Stomach (tissue), 9 donors: ENCODE results near the gene LACTB. TPM values are rescaled to one million over a fixed set of nuclear protein-coding genes. Genes with fewer than 3 reads are reported as not detected.

Experiments
- DNase-seq, 2 donors: peaks; one replicate each; pipeline versions ENCODE4 v3.0.0 to v3.0.0-alpha.2; 2013 to 2019
- H3K27ac ChIP-seq, 5 donors: fragments of 200-600 bp in 4 of 5; sonication (generic) in 4 of 5; one replicate each; pipeline ENCODE4 v1.5.1; 2013 to 2019; ENCODE audit warnings: mild to moderate bottlenecking in 1 of 5, moderate library complexity in 1 of 5
- H3K27me3 ChIP-seq, 3 donors: fragments of 200-600 bp; sonication (generic); one replicate each; pipeline ENCODE4 v1.5.1; 2017 to 2019; ENCODE audit warnings: mixed run types in 1 of 3
- H3K36me3 ChIP-seq, 4 donors: fragments of 200-600 bp; sonication (generic); 1 replicate in 3 of 4; 2 replicates in 1 of 4; pipeline ENCODE4 v1.5.1; 2016 to 2019
- H3K4me1 ChIP-seq, 4 donors: fragments of 200-600 bp; sonication (generic); one replicate each; pipeline ENCODE4 v1.5.1; 2016 to 2019
- H3K4me3 ChIP-seq, 4 donors: fragments of 200-600 bp; sonication (generic) in 3 of 4; one replicate each; pipeline ENCODE4 v1.5.1; 2016 to 2019; ENCODE audit warnings: mild to moderate bottlenecking in 1 of 4
- H3K9me3 ChIP-seq, 4 donors: fragments of 200-600 bp; sonication (generic); one replicate each; pipeline ENCODE4 v1.5.1; 2016 to 2019
- EP300 ChIP-seq: sonication (generic); formaldehyde crosslinking; IDR thresholded peaks from one replicate; pipeline ENCODE4 v1.6.1; 2017; ENCODE audit warnings: antibody characterized with exemption
- POLR2A ChIP-seq, 4 donors: fragments of 450-650 bp; IDR thresholded peaks; one replicate each; pipeline ENCODE4 v1.6.1; 2016; ENCODE audit warnings: antibody characterized with exemption in 4 of 4, control low read depth in 2 of 4, mild to moderate bottlenecking in 1 of 4, moderate library complexity in 1 of 4
- POLR2AphosphoS5 ChIP-seq, 3 donors: sonication (generic); formaldehyde crosslinking; IDR thresholded peaks; one replicate each; pipeline ENCODE4 v1.6.1; 2016; ENCODE audit warnings: antibody characterized with exemption in 3 of 3
- WGBS, 5 donors: extraction: QIAGEN DNeasy Blood & Tissue Kit in 3 of 5; methylation state at CpG; one replicate each; pipeline versions ENCODE4 v1.1.5 to v1.1.7; 2013 to 2018; 5-methylcytosine and 5-hydroxymethylcytosine counted together
- intact Hi-C: fragments of 100-400 bp; cut with DNase I; formaldehyde crosslinking; loops from one replicate; pipeline ENCODE4 v1.15.1; 2023; ENCODE audit warnings: low total_unique reads
- polyA plus RNA-seq, 3 donors: library from polyadenylated mRNA; stranded (reverse); fragments of 200-250 nt; gene quantifications; one replicate each; pipeline ENCODE4 v1.2.3, GENCODE V29; 2013
- total RNA-seq, 5 donors: library from RNA; depleted of rRNA; stranded (reverse); fragments of >200 nt; gene quantifications; one replicate each; pipeline versions ENCODE4 v1.1.0 to v1.2.3, GENCODE V29; 2014 to 2016
- TF ChIP-seq, protein P1 (sequence below), 7 experiments: fragments of 450-650 bp in 4 of 7; fragments of 200-600 bp in 3 of 7; sonication (generic) in 3 of 7; IDR thresholded peaks; one replicate each; pipeline ENCODE4 v1.5.1; 2016 to 2019; ENCODE audit warnings: antibody characterized with exemption in 7 of 7, control low read depth in 2 of 7, mild to moderate bottlenecking in 1 of 7
- donor health status: healthy with polysubstance abuse.
- donor health status: Bipolar disorder and iron deficiency.
- donor health status: healthy.

LACTB gene
- total and polyA plus RNA-seq, 8 donors, result 1.2 to 30.8 (median 11.1) TPM

DNA sequence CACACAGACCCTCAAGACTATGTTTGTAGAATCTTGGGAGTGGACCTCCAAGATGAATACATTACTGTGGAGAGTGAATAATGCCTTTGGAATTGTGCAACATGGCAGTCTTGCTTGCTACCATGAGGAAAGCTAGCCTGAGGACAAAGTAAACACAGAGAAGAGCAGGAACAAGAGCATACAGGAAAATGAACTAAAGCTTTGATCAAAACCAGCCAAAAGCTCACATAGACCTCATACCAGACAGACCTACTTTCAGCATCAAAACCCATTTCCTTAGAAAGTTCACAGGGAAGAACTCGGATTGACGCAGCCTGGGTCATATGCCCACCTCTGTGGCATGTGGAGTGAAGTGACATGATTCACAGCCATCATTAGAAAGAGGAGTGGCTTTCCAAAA lies 64.4 kb downstream of the LACTB start:
- H3K9me3 ChIP-seq, result no peaks in the 10 kb centered on the region
- DNase-seq, result no peak
- intact Hi-C loops, result no loop called here
- WGBS, 5 donors, result 45 to 84% (median 59%) methylated on average over 2 of the region's 2 CpGs
- peaks cover 7 to 18% (median 12%) of the 10 kb centered on the region in 4 donors for H3K4me1 ChIP-seq
- no peaks in the 10 kb centered on the region for H3K36me3 ChIP-seq
- no peak for TF ChIP-seq EP300
- TF ChIP-seq, protein P1, sequence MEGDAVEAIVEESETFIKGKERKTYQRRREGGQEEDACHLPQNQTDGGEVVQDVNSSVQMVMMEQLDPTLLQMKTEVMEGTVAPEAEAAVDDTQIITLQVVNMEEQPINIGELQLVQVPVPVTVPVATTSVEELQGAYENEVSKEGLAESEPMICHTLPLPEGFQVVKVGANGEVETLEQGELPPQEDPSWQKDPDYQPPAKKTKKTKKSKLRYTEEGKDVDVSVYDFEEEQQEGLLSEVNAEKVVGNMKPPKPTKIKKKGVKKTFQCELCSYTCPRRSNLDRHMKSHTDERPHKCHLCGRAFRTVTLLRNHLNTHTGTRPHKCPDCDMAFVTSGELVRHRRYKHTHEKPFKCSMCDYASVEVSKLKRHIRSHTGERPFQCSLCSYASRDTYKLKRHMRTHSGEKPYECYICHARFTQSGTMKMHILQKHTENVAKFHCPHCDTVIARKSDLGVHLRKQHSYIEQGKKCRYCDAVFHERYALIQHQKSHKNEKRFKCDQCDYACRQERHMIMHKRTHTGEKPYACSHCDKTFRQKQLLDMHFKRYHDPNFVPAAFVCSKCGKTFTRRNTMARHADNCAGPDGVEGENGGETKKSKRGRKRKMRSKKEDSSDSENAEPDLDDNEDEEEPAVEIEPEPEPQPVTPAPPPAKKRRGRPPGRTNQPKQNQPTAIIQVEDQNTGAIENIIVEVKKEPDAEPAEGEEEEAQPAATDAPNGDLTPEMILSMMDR (IDR thresholded peaks at IDR 0.05), result no peak
- no peak for TF ChIP-seq POLR2AphosphoS5 (IDR thresholded peaks at IDR 0.05)
- TF ChIP-seq POLR2A (IDR thresholded peaks at IDR 0.05), result no peak
- no peaks in the 10 kb centered on the region for H3K27me3 ChIP-seq
- H3K4me3 ChIP-seq, result no peak overlapping the region
- no peak overlapping the region for H3K27ac ChIP-seq

DNA sequence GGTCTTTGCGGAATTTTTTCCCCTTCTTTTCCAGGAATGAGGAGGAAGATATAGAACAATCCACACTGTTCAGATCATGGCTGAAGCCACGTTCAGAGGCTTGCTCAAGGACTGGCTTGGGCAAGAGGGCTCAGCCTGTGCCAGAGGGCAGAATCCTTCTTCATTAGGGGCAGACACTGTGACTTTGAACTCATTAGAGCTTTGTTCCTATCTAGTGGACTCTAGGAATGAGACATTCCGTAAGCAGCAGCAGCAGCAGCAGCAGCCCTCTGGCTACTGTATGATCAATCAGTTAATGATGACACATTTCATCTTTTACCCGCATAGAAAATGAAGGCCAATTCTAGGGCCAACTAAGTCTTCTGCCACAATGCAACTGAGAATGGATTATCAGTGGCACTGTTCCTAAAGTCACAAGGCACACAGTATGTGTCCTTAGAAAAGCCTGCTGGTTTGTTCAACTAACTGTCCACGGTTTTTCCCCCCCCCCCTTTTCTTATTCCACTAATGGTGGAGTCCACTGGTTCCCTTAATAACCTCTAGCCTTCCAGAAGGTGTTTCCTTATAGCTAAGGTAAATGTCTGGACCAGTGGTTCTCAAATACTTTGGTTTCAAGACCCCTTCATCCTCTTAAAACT lies 66.0 kb downstream of the LACTB start:
- TF ChIP-seq EP300 (no peak), POLR2AphosphoS5 (IDR thresholded peaks at IDR 0.05) (no peak), POLR2A (IDR thresholded peaks at IDR 0.05) (no peak)
- TF ChIP-seq, protein P1 (IDR thresholded peaks at IDR 0.05), result no peak
- WGBS, 5 donors, result 80 to 86% (median 83%) methylated on average over 5 of the region's 5 CpGs

DNA sequence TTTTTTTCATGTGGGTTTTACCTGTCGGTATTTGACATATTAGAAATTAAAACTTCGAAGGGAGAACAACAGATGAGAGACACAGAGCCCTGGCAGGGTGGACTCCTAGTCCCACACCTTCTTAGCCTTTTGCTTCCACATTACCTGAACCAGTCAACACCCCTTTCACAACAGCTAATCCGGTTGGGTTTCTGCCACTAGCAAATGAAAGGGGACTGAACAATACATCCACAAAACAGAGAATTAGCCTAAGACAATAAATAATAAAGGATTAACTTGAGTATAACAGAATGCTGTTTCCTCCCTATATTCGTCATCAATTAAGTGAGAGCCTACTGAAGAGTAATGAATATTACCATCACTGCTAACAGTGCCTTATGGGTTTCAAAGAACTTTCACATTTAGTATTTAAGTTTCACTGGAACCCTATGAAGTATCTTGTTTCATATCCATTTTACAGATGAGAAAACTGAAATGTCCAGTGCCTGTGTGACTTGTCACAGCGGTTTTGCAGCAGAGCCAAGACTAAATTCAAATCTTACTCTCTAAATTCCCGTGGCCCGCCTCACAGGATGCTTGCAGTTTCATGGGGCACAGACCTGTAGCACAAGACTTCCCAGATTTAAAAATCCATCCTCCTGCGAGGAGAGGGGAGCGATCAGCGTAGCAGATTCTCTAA lies 66.7 kb downstream of the LACTB start:
- TF ChIP-seq POLR2A (IDR thresholded peaks at IDR 0.05), result no peak
- no peak for TF ChIP-seq EP300
- TF ChIP-seq, protein P1 (IDR thresholded peaks at IDR 0.05), result no peak
- no peak for TF ChIP-seq POLR2AphosphoS5 (IDR thresholded peaks at IDR 0.05)
- WGBS, 5 donors, result 36 to 42% (median 41%) methylated on average over 10 of the region's 10 CpGs
- intact Hi-C loops, result no loop called here
- Histone ChIP-seq H3K9me3 (no peaks in the 10 kb centered on the region), H3K27me3 (no peaks in the 10 kb centered on the region), H3K36me3 (no peaks in the 10 kb centered on the region), H3K27ac (peak overlapping the region; percentile 49 to 92 (median 89)), H3K4me1 (peaks cover 14 to 38% (median 28%) of the 10 kb centered on the region in 4 donors), H3K4me3 (peak overlapping the region; percentile 66 to 85 (median 80))
- DNase-seq, result no peak

More for the DNA sequence above, 66.0 kb downstream of the LACTB start:
- Histone ChIP-seq H3K27me3 (no peaks in the 10 kb centered on the region), H3K36me3 (no peaks in the 10 kb centered on the region), H3K4me3 (no peak overlapping the region), H3K9me3 (no peaks in the 10 kb centered on the region), H3K4me1 (peaks cover 11 to 32% (median 22%) of the 10 kb centered on the region in 4 donors), H3K27ac (no peak overlapping the region)
- no peak for DNase-seq
- intact Hi-C loops, result no loop called here

DNA sequence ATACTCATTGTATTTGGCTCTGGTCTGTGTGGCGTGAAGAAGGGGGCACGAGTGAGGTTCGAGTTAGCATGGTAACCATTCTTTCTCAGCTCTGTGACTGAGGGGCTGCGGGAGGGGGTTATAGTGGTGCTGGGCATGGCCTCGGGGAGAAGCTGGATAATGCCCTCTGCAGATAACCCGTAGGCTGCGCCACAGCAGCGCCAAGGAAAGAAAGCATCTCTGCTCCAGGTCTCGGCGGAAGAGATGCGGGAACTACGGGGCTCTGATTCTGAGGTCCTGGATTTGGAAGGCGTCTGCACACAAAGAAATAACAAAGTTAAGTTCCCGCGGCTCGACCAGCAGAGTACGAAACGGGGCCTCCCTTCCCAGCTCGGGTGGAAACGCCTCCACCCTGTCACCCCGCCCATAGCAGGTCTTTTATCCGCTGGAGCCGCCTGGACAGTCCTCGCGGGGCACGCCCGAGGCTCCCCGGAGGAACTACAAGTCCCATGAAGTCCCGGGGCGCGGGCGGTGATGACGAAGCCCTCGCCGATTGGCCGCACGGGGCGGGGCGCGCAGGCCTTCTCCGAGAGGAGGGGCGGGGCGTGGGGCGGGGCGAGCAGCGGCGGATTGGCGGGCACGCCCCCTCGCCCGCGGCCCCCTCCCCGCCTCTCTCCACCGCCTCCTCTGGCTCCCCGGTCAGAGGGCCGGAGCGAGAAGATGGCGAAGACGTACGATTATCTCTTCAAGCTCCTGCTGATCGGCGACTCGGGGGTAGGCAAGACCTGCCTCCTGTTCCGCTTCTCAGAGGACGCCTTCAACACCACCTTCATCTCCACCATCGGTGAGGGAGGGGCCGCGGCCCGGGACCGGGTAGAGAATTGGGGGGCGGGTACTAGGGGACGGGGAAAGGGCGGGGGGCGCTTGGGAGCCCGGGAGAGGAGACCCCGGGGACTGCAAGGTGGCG lies 67.5 kb downstream of the LACTB start, which contains the start of gene RAB8B:
TSS of gene RAB8B (plus strand) at position 681 of the 946 bp plus-strand sequence. CDS start at position 700, 19 bp downstream.
- Histone ChIP-seq H3K4me3 (peak within 1 kb of the TSS; percentile 66 to 85 (median 80)), H3K4me1 (peaks cover 14 to 46% (median 35%) of the 10 kb centered on the region in 4 donors), H3K27me3 (no peaks in the 10 kb centered on the region), H3K27ac (peak within 1 kb of the TSS; percentile 81 to 92 (median 89)), H3K9me3 (no peaks in the 10 kb centered on the region), H3K36me3 (no peaks in the 10 kb centered on the region)
- intact Hi-C loops, result no loop called here
- peak; percentile 99 for DNase-seq
- WGBS, 5 donors, result 1% methylated on average over 62 to 77 of the region's 77 CpGs
- peak in 2 of 3 donors; percentile 83 to 92 for TF ChIP-seq POLR2AphosphoS5 (IDR thresholded peaks at IDR 0.05)
- no peak for TF ChIP-seq POLR2A (IDR thresholded peaks at IDR 0.05)
